ENCODE results near the gene ELOVL1. TPM values are rescaled to one million over a fixed set of nuclear protein-coding genes. Genes with fewer than 3 reads are reported as not detected.
A peak's percentile ranks its signal among the peaks of the same experiment; 100 is the strongest.
"Not testable (repeated sequence)": the region's sequence is repeated elsewhere in the genome, so short reads cannot be mapped to it uniquely, and the experiment has no call there.

Gene ELOVL1
- total RNA-seq (2014; rRNA removed; shearing (Covaris generic); ENCODE audit: low replicate concordance) = 37.4 and 48.5 TPM in 2 replicates

- peaks cover 31% of the 10 kb centered on the region for H3K79me2 ChIP-seq (ENCODE audit: low read length)
- H3K9ac ChIP-seq (ENCODE audit: low read length) = peak within 1 kb of the TSS; percentile 99
- peak within 1 kb of the TSS; percentile 52; the same call in 1 of the 2 replicates for H2AFZ ChIP-seq (ENCODE audit: low read length)
- H4K20me1 ChIP-seq (ENCODE audit: insufficient read depth, low read depth, low read length) = no peaks in the 10 kb centered on the region; the same call in 1 of the 2 replicates
- no peaks in the 10 kb centered on the region for H3K9me2 ChIP-seq (replicated peaks; ENCODE audit: insufficient read depth, low read length)
- H3K4me1 ChIP-seq (ENCODE audit: low read length) = peaks cover 24% of the 10 kb centered on the region
- peak within 1 kb of the TSS; percentile 92 for H3K27ac ChIP-seq (ENCODE audit: low read length)
- H3K27me3 ChIP-seq (ENCODE audit: low read length) = no peaks in the 10 kb centered on the region
- peak; percentile 97 for DNase-seq
- peak within 1 kb of the TSS; percentile 94 for H3K4me3 ChIP-seq (ENCODE audit: low read length)
- peaks cover 14% of the 10 kb centered on the region for H3K36me3 ChIP-seq (ENCODE audit: insufficient read depth, low read length)
- no peaks in the 10 kb centered on the region for H3K9me3 ChIP-seq (ENCODE audit: low read length)
- peak within 1 kb of the TSS; percentile 95 for H3K4me2 ChIP-seq (ENCODE audit: low read depth, low read length, poor library complexity, severe bottlenecking)
Observed at GRCh38 chr1:43367904-43368645, at the start of gene ELOVL1. ELOVL1 (minus strand) TSS chr1:43368011; CDS start chr1:43365609, 2,402 bp downstream.

DNA sequence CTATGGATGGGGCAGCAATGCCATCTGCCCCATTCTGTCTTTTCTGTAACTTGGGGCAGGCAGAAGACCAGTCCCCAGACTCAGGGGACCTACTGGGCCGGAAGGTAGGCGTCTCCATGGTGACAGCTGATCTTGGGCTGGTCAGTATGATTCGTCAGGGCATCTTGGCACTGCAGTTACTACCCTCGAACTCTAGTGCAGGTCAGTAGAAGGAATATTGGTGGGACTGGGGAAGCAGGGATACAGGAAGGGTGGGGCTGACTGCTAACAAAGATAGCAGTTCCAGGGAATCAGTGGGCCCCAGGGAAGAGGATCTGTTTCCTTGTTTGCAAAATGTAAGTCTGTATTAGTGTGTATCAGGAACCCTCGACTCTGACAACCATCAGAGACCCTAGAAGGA is 48.1 kb upstream of the ELOVL1 start:
- Histone ChIP-seq H3K4me2 (ENCODE audit: low read depth, low read length, poor library complexity, severe bottlenecking) (no peak overlapping the region), H3K27me3 (ENCODE audit: low read length) (no peaks in the 10 kb centered on the region), H3K4me1 (ENCODE audit: low read length) (no peaks in the 10 kb centered on the region), H3K9ac (ENCODE audit: low read length) (no peak overlapping the region), H4K20me1 (ENCODE audit: insufficient read depth, low read depth, low read length) (no peaks in the 10 kb centered on the region), H3K79me2 (ENCODE audit: low read length) (no peaks in the 10 kb centered on the region), H2AFZ (ENCODE audit: low read length) (no peak overlapping the region), H3K9me3 (ENCODE audit: low read length) (no peaks in the 10 kb centered on the region), H3K27ac (ENCODE audit: low read length) (no peak overlapping the region), H3K36me3 (ENCODE audit: insufficient read depth, low read length) (peaks cover 4% of the 10 kb centered on the region; the same call in 1 of the 2 replicates), H3K4me3 (ENCODE audit: low read length) (no peak overlapping the region), H3K9me2 (replicated peaks; ENCODE audit: insufficient read depth, low read length) (no peaks in the 10 kb centered on the region)
- DNase-seq = no peak

GRCh38 chr1:43414634-43415223 is 46.9 kb upstream of the ELOVL1 start:
- H3K9me2 ChIP-seq (replicated peaks; ENCODE audit: insufficient read depth, low read length) = no peaks in the 10 kb centered on the region
- no peaks in the 10 kb centered on the region for H4K20me1 ChIP-seq (ENCODE audit: insufficient read depth, low read depth, low read length)
- H3K9ac ChIP-seq (ENCODE audit: low read length) = no peak overlapping the region
- no peaks in the 10 kb centered on the region for H3K27me3 ChIP-seq (ENCODE audit: low read length)
- peak; percentile 82 for DNase-seq
- H3K9me3 ChIP-seq (ENCODE audit: low read length) = no peaks in the 10 kb centered on the region
- no peak overlapping the region for H2AFZ ChIP-seq (ENCODE audit: low read length)
- no peak overlapping the region for H3K27ac ChIP-seq (ENCODE audit: low read length)
- peaks cover 4% of the 10 kb centered on the region; the same call in 1 of the 2 replicates for H3K36me3 ChIP-seq (ENCODE audit: insufficient read depth, low read length)
- H3K4me3 ChIP-seq (ENCODE audit: low read length) = no peak overlapping the region
- H3K4me2 ChIP-seq (ENCODE audit: low read depth, low read length, poor library complexity, severe bottlenecking) = no peak overlapping the region
- H3K4me1 ChIP-seq (ENCODE audit: low read length) = no peaks in the 10 kb centered on the region
- no peaks in the 10 kb centered on the region for H3K79me2 ChIP-seq (ENCODE audit: low read length)

DNA sequence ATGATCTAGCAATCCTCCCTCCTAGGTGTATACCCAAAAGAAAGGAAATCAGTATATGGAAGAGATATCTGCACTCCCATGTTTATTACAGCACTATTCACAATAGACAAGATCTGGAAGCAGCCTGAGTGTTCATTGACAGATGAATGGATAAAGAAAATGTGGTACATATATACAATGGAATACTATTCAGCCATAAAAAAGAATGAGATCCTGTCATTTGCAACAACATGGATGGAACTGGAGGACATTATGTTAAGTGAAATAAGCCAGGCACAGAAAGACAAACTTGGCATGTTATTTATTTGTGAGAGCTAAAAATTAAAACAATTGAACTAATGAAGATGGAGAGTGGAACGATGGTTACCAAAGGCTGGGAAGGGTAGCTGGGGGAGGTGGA is 45.6 kb upstream of the ELOVL1 start:
- not testable (repeated sequence) for H3K4me1 ChIP-seq (ENCODE audit: low read length); H3K4me3 ChIP-seq (ENCODE audit: low read length); H3K9me3 ChIP-seq (ENCODE audit: low read length); H3K27ac ChIP-seq (ENCODE audit: low read length); H3K4me2 ChIP-seq (ENCODE audit: low read depth, low read length, poor library complexity, severe bottlenecking); H4K20me1 ChIP-seq (ENCODE audit: insufficient read depth, low read depth, low read length); H2AFZ ChIP-seq (ENCODE audit: low read length); H3K9me2 ChIP-seq (replicated peaks; ENCODE audit: insufficient read depth, low read length); H3K36me3 ChIP-seq (ENCODE audit: insufficient read depth, low read length); DNase-seq; H3K79me2 ChIP-seq (ENCODE audit: low read length); H3K9ac ChIP-seq (ENCODE audit: low read length); H3K27me3 ChIP-seq (ENCODE audit: low read length)

GRCh38 chr1:43410571-43410970 is 42.8 kb upstream of the ELOVL1 start:
- H4K20me1 ChIP-seq (ENCODE audit: insufficient read depth, low read depth, low read length) = no peaks in the 10 kb centered on the region
- H3K9ac ChIP-seq (ENCODE audit: low read length) = no peak overlapping the region
- peaks cover 13% of the 10 kb centered on the region; the same call in 1 of the 2 replicates for H3K36me3 ChIP-seq (ENCODE audit: insufficient read depth, low read length)
- no peak for DNase-seq
- no peaks in the 10 kb centered on the region for H3K9me2 ChIP-seq (replicated peaks; ENCODE audit: insufficient read depth, low read length)
- no peaks in the 10 kb centered on the region for H3K27me3 ChIP-seq (ENCODE audit: low read length)
- H3K27ac ChIP-seq (ENCODE audit: low read length) = no peak overlapping the region
- H3K9me3 ChIP-seq (ENCODE audit: low read length) = no peaks in the 10 kb centered on the region
- no peaks in the 10 kb centered on the region for H3K4me1 ChIP-seq (ENCODE audit: low read length)
- no peak overlapping the region for H3K4me2 ChIP-seq (ENCODE audit: low read depth, low read length, poor library complexity, severe bottlenecking)
- no peak overlapping the region for H3K4me3 ChIP-seq (ENCODE audit: low read length)
- no peaks in the 10 kb centered on the region for H3K79me2 ChIP-seq (ENCODE audit: low read length)
- no peak overlapping the region for H2AFZ ChIP-seq (ENCODE audit: low read length)

GRCh38 chr1:43405876-43406234 is 38.0 kb upstream of the ELOVL1 start:
- Histone ChIP-seq H3K9me2 (replicated peaks; ENCODE audit: insufficient read depth, low read length) (no peaks in the 10 kb centered on the region), H3K4me3 (ENCODE audit: low read length) (no peak overlapping the region), H3K79me2 (ENCODE audit: low read length) (peaks cover 10% of the 10 kb centered on the region), H3K27ac (ENCODE audit: low read length) (no peak overlapping the region), H3K9ac (ENCODE audit: low read length) (no peak overlapping the region), H4K20me1 (ENCODE audit: insufficient read depth, low read depth, low read length) (peaks cover 4% of the 10 kb centered on the region; the same call in 1 of the 2 replicates), H3K4me2 (ENCODE audit: low read depth, low read length, poor library complexity, severe bottlenecking) (no peak overlapping the region), H2AFZ (ENCODE audit: low read length) (no peak overlapping the region), H3K4me1 (ENCODE audit: low read length) (no peaks in the 10 kb centered on the region), H3K36me3 (ENCODE audit: insufficient read depth, low read length) (peaks cover 13% of the 10 kb centered on the region; the same call in 1 of the 2 replicates), H3K27me3 (ENCODE audit: low read length) (no peaks in the 10 kb centered on the region), H3K9me3 (ENCODE audit: low read length) (no peaks in the 10 kb centered on the region)
- DNase-seq = no peak

DNA sequence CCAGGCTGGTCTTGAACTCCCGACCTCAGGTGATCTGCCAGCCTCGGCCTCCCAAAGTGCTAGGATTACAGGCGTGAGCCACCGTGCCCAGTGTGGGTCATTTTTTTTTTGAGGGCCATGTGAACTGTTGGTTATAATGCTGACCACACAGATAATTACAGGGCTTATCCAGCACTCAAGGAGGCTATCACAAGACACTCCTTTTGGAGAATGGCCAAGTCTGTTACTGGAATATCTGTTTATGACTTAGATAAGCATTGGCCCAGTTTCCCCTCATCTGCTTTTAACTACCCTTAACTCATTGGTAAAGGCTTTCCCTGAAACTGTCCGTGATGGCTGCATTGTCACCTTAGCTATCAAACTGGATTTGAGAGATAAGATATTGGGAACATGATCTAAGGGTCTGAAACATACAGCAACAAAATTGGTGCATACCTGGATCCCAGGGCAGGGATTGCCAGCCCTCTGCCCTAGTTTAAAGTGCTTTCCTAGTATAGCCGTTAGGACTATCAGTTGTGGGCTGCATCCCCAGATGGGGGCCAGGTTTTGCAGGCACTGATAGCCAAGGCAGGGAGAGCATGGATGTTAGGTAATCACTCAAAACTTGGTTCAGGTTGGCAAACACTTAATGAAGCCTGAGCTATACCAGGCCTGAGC is 37.5 kb upstream of the ELOVL1 start:
- no peak for DNase-seq
- H3K9ac ChIP-seq (ENCODE audit: low read length) = no peak overlapping the region
- H3K4me3 ChIP-seq (ENCODE audit: low read length) = no peak overlapping the region
- H3K4me1 ChIP-seq (ENCODE audit: low read length) = no peaks in the 10 kb centered on the region
- H3K27me3 ChIP-seq (ENCODE audit: low read length) = no peaks in the 10 kb centered on the region
- peaks cover 4% of the 10 kb centered on the region; the same call in 1 of the 2 replicates for H4K20me1 ChIP-seq (ENCODE audit: insufficient read depth, low read depth, low read length)
- H3K27ac ChIP-seq (ENCODE audit: low read length) = no peak overlapping the region
- no peak overlapping the region for H3K4me2 ChIP-seq (ENCODE audit: low read depth, low read length, poor library complexity, severe bottlenecking)
- peaks cover 10% of the 10 kb centered on the region for H3K79me2 ChIP-seq (ENCODE audit: low read length)
- H3K36me3 ChIP-seq (ENCODE audit: insufficient read depth, low read length) = peaks cover 13% of the 10 kb centered on the region; the same call in 1 of the 2 replicates
- H2AFZ ChIP-seq (ENCODE audit: low read length) = no peak overlapping the region
- no peaks in the 10 kb centered on the region for H3K9me2 ChIP-seq (replicated peaks; ENCODE audit: insufficient read depth, low read length)
- no peaks in the 10 kb centered on the region for H3K9me3 ChIP-seq (ENCODE audit: low read length)

- Histone ChIP-seq H2AFZ (ENCODE audit: low read length) (no peak overlapping the region), H3K9me2 (replicated peaks; ENCODE audit: insufficient read depth, low read length) (no peaks in the 10 kb centered on the region), H3K4me2 (ENCODE audit: low read depth, low read length, poor library complexity, severe bottlenecking) (no peak overlapping the region), H3K36me3 (ENCODE audit: insufficient read depth, low read length) (peaks cover 13% of the 10 kb centered on the region; the same call in 1 of the 2 replicates), H3K4me1 (ENCODE audit: low read length) (no peaks in the 10 kb centered on the region), H4K20me1 (ENCODE audit: insufficient read depth, low read depth, low read length) (peaks cover 4% of the 10 kb centered on the region; the same call in 1 of the 2 replicates), H3K9ac (ENCODE audit: low read length) (no peak overlapping the region), H3K27me3 (ENCODE audit: low read length) (no peaks in the 10 kb centered on the region), H3K4me3 (ENCODE audit: low read length) (no peak overlapping the region), H3K79me2 (ENCODE audit: low read length) (peaks cover 16% of the 10 kb centered on the region), H3K27ac (ENCODE audit: low read length) (no peak overlapping the region), H3K9me3 (ENCODE audit: low read length) (no peaks in the 10 kb centered on the region)
- no peak for DNase-seq
Observed at GRCh38 chr1:43404353-43404752, 36.5 kb upstream of the ELOVL1 start.
